ENCODE results near the gene MYOT.
A peak's percentile ranks its signal among the peaks of the same experiment; 100 is the strongest.
"Not testable (repeated sequence)": the region's sequence is repeated elsewhere in the genome, so short reads cannot be mapped to it uniquely, and the experiment has no call there.

Gene MYOT

GRCh38 chr5:137856916-137857862, 10.5 kb upstream of the MYOT start:
- no peak for DNase-seq

DNA sequence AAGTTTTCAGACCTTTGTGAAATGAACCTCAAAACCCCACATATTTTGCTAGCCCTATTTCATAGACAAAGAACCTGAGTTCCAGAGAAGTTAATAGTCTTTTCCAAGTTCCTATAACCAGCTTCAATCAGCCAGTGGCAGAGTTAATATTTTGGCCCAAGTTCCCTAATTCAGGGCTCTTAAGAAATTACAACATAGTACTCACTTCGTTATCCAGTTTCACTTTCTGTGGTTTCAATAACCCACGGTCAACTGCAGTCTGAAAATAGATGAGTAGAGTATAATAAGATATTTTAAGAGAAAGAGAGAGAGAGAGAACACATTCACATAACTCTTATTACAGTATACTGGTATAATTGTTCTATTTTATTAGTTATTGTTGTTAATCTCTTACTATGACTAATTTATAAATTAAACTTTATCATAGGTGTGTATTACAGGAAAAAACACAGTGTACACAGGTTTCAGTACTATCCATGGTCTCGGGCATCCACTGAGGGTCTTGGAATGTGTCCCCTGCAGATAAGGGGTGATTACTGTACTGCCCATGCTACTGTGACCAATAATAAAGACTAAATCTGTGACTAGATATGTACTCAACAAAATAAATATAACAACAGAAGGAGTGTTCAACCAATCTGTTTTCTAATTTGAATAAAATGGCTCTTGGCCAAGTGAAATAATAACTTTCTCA, 9.3 kb upstream of the MYOT start:
- no peak for DNase-seq

GRCh38 chr5:137858954-137859353, 8.7 kb upstream of the MYOT start:
- no peak for DNase-seq

GRCh38 chr5:137862251-137862650, 5.4 kb upstream of the MYOT start:
- no peak for DNase-seq

- not testable (repeated sequence) for DNase-seq
These were observed 4.0 kb upstream of the MYOT start for GRCh38 chr5:137863653-137864052.

GRCh38 chr5:137866541-137867388, 895 bp upstream of the MYOT start:
- DNase-seq = no peak

- DNase-seq = no peak
These were observed 3.1 kb downstream of the MYOT start for GRCh38 chr5:137870647-137871339.

DNA sequence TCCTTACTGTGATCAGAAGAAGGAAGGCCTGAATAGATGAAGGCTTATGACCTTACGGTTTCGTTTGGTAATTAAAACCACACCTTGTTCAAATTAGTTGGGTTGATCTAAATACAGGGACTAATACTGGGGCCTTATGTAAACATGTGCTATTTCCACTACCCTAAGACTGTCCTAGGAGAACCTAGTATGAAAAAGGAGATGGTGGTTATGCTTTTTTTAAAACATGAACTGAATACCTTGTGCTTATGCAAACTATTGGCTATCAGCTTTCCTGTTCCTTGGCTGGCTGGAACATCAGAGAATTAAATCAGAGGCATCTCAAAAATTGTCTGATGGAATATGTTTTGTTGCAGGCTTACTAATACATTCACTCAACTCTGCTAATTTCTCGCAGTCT, 3.9 kb downstream of the MYOT start:
- DNase-seq = no peak

DNA sequence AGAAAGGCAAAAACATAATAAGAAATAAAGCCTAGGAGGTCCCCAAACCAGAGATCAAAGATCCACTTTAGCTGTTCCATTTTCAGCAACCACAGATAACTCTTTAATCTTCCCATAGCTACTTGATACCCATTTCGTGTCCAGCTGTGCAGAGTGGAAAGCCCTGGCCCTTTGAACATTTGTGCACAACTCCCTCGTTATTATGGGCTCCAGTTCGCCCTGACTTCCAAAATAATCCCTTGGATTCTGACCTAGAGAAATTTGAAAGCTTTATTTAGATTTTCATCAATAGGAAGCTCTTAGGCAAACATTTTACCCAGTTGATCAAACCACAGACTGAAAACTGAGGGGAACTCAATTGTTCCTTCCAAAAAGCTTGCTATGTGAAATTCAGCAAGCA, 4.8 kb downstream of the MYOT start:
- DNase-seq = no peak

DNA sequence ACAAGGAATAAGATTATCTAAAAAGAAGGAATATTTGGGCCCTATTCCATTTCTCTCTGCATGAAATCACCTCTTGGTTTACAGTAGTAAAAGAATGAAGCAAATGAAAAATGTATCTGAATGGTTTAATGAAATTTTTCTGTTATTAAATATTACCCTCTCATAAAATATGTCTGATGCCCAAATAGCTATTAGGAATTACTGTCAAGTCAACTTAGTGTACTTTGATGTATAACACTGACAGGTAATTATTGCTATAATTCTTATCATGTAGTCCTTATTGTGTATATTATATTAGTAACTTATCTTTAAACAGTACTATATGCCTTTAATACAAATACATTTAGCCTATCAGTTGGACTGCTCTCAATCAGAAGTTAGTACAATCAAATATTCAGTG, 8.4 kb downstream of the MYOT start:
- DNase-seq = no peak

DNA sequence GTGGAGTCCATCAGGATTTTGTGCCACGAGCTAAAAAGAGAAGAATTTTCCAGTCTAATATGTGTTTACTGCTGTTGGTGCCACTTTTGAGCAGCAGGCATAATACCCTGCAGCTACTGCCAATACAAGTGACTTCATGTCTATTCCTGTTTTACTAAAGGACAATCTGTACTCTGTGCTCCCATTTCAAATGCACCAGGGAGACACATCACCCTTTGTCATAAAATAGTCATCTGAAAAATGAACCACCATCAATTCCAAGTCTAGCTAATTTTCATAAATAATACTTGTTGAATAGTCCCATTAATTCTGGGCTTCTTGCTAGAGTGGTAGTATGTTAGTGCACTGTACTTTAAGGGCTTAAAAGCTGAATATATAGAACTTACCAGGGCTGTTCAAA, 12.7 kb downstream of the MYOT start:
- DNase-seq = no peak

- DNase-seq = no peak
These were observed 20.2 kb downstream of the MYOT start for GRCh38 chr5:137887831-137888230.

DNA sequence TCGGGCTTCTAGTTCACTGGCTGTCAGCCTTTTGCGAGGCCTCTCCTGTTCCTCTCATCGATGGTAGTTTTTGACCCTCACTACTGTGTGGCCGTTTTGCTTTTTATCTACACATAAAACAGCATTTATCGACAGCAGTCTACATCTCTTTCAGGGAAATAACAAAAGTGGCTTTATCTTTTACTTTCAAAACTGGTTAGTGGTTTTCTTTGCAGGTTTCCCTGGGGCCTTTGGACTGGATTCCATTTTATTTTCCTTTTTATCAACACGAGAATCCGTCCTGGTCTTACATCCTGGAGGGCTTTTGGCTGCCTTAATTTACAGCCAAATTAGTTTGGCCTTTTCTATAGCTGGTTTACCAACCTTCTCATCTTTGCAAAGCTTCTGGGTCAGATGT, 20.8 kb downstream of the MYOT start:
- no peak for DNase-seq

- peak; percentile 76 for DNase-seq
These were observed 21.5 kb downstream of the MYOT start, which contains the start of gene PKD2L2 for GRCh38 chr5:137888863-137889759. Gene PKD2L2, plus strand, starts transcription at chr5:137889457. Its CDS starts 35 bp downstream, at chr5:137889492.

- no peak for DNase-seq
These were observed 23.2 kb downstream of the MYOT start for GRCh38 chr5:137890845-137891244.

DNA sequence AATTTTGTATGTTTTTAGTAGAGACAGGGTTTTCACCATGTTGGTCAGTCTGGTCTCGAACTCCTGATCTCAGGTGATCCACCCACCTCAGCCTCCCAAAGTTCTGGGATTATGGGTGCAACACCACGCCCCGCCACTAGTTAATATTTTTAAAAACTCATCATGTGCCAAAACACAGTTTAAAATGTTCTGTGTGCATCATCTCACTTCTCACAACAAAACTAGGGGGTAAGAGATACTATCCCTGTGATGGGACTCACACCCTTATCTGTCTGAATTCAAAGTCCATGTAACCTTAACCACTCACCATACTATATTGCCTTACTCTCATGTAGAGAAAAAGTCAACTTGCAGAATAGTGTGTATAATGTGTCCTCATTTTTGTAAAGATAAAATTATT, 24.2 kb downstream of the MYOT start:
- no peak for DNase-seq

DNA sequence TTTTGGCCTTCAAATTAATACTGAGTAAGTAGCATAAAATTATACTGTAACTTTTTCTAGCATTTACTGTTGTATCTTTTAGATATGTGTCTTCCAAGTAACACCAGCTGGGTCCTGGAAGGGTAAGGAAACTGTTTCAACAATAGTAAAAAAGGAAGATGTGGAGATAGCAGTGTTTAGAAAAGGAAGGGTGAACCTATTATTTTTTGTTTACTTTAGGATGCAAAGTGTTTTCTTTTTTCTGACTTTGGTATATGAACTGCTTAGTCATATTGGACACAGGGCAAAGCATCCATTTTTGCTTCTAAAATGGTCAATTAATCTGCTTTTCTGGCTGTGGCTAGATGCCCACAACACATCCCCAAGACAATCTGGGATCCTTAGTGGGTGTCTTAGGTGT, 26.9 kb downstream of the MYOT start:
- DNase-seq = no peak

DNA sequence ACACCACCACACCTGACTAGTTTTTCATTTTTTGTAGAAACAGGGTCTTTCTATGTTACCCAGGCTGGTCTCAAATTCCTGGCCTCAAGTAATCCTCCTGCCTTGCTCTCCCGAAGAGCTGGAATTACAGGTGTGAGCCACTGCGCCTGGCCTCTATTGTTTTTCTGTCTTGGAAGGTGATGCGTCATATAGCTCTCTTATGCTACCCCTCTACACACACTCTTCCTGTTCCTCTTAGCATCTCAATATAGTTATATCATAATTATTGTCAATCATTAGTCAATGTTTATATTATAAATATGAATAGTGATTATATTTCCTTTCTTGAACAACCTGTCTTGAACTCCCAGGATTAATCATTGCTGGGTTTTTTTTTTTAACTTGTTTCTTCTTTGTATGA, 28.9 kb downstream of the MYOT start:
- no peak for DNase-seq

DNA sequence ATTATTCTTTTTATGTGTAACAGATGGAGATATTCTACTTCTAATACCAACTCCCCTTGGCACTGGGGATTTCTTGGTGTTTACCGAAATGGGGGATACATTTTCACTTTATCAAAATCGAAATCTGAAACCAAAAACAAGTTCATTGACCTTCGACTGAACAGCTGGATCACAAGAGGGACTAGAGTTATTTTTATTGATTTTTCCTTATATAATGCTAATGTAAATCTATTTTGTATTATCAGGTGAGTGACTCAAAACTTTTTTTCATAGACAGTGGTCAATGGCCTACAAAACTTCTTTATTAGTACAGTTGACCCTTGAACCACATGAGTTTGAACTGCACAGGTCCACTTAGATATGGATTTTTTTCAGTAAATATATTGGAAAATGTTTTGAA, 31.8 kb downstream of the MYOT start:
- DNase-seq = no peak

DNA sequence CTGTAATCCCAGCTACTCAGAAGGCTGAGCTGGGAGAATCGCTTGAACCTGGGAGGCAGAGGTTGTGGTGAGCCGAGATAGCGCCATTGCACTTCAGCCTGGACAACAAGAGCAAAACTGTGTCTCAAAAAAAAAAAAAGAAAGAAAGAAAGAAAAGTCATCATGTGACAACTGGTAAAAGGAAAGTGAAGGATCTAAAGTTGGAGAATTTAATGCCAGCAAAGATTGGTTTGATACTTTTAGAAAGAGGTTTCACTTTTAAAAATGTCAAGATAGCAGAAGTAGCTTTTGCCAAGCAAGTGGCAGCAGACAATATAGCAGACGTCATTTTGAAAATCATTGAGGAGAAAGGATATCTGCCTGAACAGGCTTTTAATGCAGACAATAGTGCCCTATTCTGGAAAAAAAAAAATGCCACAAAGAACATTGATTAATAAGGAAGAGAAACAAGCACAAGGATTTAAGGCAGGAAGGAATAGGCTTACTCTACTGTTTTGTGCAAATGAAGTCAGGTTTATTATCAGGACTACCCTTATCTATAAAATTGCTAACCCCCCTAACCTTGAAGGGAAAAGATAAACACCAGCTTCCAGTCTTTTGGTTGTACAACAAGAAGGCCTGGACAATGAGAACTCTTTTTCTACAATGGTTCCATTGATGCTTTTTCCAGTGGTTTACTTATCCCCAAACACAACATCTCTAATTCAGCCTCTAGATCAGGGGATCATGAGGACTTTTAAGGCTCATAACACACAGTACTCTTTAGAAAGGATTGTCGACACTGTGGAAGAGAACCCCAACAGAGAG, 33.6 kb downstream of the MYOT start:
- no peak for DNase-seq
